Adrenal gland (tissue), 12 donors: ENCODE measurements around the gene IMPG1. TPM values are rescaled to one million over a fixed set of nuclear protein-coding genes. Genes with fewer than 3 reads are reported as not detected.

ENCODE experiments used
- DNase-seq, 7 donors: peaks; one replicate each; pipeline ENCODE4 v3.0.0-alpha.2; 2019 to 2020
- H3K27ac ChIP-seq, 5 donors: fragments of 200-600 bp; sonication (generic) in 4 of 5; 1 replicate in 3 of 5; 2 replicates in 2 of 5; pipeline versions ENCODE4 v1.5.1 to v1.8.0; 2016 to 2020; ENCODE audit warnings: mild to moderate bottlenecking in 1 of 5
- H3K27me3 ChIP-seq: fragments of 200-600 bp; 2 replicates; pipeline ENCODE4 v1.8.0; 2021
- H3K36me3 ChIP-seq, 2 donors: fragments of 200-600 bp; replicated peaks in 1 of 2; 1 replicate in 1 of 2; 2 replicates in 1 of 2; pipeline versions ENCODE4 v1.5.1 to v1.8.0; 2018 to 2022
- H3K4me1 ChIP-seq, 2 donors: fragments of 200-600 bp; replicated peaks in 1 of 2; 1 replicate in 1 of 2; 2 replicates in 1 of 2; pipeline versions ENCODE4 v1.5.1 to v1.8.0; 2018 to 2021
- H3K4me3 ChIP-seq, 4 donors: fragments of 200-600 bp; sonication (generic) in 3 of 4; one replicate each; pipeline ENCODE4 v1.5.1; 2016 to 2018
- H3K9me3 ChIP-seq, 3 donors: fragments of 200-600 bp; sonication (generic) in 1 of 3; replicated peaks in 1 of 3; 1 replicate in 2 of 3; 2 replicates in 1 of 3; pipeline versions ENCODE4 v1.5.1 to v1.8.0; 2016 to 2021
- POLR2A ChIP-seq, 2 donors: fragments of 450-650 bp; IDR thresholded peaks; one replicate each; pipeline ENCODE4 v1.6.1; 2017; ENCODE audit warnings: antibody characterized with exemption in 2 of 2, mild to moderate bottlenecking in 2 of 2, moderate library complexity in 1 of 2
- WGBS, 4 donors: extraction: QIAGEN DNeasy Blood & Tissue Kit in 2 of 4; methylation state at CpG; one replicate each; pipeline versions ENCODE4 v1.1.5 to v1.1.7; 2013 to 2017; 5-methylcytosine and 5-hydroxymethylcytosine counted together
- intact Hi-C, 2 donors: fragments of 100-400 bp; cut with DNase I; formaldehyde crosslinking; loops; one replicate each; pipeline versions ENCODE4 v1.14.1 to v1.15.0; 2022 to 2023
- polyA plus RNA-seq, 3 donors: library from polyadenylated mRNA; stranded (reverse); fragments of 200-250 nt in 2 of 3; fragments of 350-450 nt in 1 of 3; fragmentation: Illumina TruSeq in 1 of 3; extraction: RNeasy Lipid Tissue Mini Kit (QIAGEN cat#74804) in 1 of 3; gene quantifications; one replicate each; pipeline ENCODE4 v1.2.3, GENCODE V29; 2013 to 2014
- total RNA-seq, 9 donors: library from RNA; depleted of rRNA in 4 of 9; stranded (reverse); fragments of >200 nt in 4 of 9; fragments of 120-200 nt in 1 of 9; fragmentation: NEBNext Ultra II Directional in 1 of 9; extraction: Animal tissue kit (Norgen Biotek cat#: 25700) in 1 of 9; gene quantifications; one replicate each; pipeline versions ENCODE4 v1.1.0 to v1.2.4, GENCODE V29; 2013 to 2023
- TF ChIP-seq, protein P1 (sequence below), 6 experiments: fragments of 450-650 bp in 4 of 6; fragments of 200-600 bp in 2 of 6; sonication (generic) in 1 of 6; IDR thresholded peaks; 1 replicate in 5 of 6; 2 replicates in 1 of 6; pipeline versions ENCODE4 v1.5.1 to v1.8.0; 2016 to 2021; ENCODE audit warnings: antibody characterized with exemption in 6 of 6, mild to moderate bottlenecking in 2 of 6, moderate library complexity in 1 of 6
- donor health status: healthy with polysubstance abuse.
- donor health status: Bipolar disorder and iron deficiency.
- donor health status: DM: yes; HTN: yes; CAD: no.
- donor health status: DM: no; HTN: no; CAD: no.
- donor health status: DM: no; HTN: no; CAD: no.
- donor health status: DM: yes; HTN: yes; CAD: no.

Gene IMPG1
- total and polyA plus RNA-seq, 12 donors = 0.06 TPM; not detected in 11

DNA sequence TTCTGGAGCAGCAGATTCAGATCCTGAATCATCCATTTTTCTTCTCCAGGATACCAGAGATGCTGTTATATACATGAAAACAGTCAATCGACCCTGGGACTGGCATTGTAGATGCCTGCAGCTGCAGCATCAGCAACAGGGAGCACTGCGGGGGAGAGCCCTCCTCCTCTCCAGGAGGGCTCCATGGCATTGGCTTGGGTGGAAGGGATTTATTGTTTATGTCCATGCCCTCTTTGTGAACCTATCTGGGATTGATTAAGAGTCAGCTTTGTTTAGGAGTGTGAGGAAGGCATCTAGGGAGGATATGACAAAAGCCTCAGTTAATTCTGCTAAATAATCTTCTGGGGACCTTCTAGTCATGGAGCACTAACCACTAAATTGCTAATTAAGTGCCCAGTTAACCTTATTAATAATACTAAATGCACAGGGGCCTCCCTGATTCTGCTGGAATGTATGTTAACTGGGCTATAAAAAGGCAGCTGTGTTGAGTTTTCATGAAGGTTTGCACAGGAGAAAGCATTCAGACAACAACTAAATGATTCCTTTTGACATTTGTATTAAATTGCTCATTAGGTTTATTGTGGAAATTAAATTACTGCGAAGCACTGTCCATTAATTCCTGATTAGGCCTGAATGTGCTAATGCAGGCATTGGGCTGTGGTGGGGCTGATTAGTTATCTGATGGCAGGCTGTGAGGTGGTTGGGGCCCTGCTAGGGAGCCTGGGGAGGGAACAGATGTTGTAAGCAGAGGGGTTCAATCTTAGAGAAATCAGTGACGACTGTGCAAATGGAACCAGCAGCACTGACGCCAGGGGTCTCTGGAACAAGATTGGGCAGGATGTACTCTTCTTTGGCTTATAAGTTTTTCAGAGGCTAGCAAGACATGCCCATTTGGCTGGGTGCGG is 57.6 kb downstream of the IMPG1 start:
- no peaks in the 10 kb centered on the region for H3K36me3 ChIP-seq
- TF ChIP-seq, protein P1, sequence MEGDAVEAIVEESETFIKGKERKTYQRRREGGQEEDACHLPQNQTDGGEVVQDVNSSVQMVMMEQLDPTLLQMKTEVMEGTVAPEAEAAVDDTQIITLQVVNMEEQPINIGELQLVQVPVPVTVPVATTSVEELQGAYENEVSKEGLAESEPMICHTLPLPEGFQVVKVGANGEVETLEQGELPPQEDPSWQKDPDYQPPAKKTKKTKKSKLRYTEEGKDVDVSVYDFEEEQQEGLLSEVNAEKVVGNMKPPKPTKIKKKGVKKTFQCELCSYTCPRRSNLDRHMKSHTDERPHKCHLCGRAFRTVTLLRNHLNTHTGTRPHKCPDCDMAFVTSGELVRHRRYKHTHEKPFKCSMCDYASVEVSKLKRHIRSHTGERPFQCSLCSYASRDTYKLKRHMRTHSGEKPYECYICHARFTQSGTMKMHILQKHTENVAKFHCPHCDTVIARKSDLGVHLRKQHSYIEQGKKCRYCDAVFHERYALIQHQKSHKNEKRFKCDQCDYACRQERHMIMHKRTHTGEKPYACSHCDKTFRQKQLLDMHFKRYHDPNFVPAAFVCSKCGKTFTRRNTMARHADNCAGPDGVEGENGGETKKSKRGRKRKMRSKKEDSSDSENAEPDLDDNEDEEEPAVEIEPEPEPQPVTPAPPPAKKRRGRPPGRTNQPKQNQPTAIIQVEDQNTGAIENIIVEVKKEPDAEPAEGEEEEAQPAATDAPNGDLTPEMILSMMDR (IDR thresholded peaks at IDR 0.05) = no peak
- TF ChIP-seq POLR2A (IDR thresholded peaks at IDR 0.05) = no peak
- no peak overlapping the region for H3K27ac ChIP-seq
- H3K4me1 ChIP-seq = no peaks in the 10 kb centered on the region
- H3K9me3 ChIP-seq = no peaks in the 10 kb centered on the region
- intact Hi-C loops = no loop called here
- H3K4me3 ChIP-seq = no peak overlapping the region
- DNase-seq = no peak
- WGBS, 4 donors = 45 to 66% (median 60%) methylated on average over 6 of the region's 6 CpGs
- H3K27me3 ChIP-seq = no peaks in the 10 kb centered on the region

DNA sequence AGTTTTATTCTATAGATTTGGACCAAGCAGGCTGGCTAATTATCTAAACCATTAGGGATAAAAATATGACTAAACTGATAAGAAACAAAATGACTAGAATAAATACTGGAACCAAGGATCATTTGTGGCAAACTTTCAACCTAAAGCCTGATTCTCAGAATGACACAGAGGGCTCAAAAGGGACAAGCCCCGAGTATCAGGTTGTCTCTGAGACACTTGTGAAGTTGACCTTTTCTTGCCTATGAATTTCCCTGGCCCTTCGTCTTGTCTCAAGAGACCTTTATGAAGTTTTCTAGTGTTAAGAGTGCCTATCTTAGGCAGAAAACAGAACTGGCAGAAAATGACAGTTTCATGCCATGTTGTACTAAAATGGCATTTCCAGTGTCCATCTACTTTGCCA is 68.3 kb downstream of the IMPG1 start:
- intact Hi-C loops = no loop called here

DNA sequence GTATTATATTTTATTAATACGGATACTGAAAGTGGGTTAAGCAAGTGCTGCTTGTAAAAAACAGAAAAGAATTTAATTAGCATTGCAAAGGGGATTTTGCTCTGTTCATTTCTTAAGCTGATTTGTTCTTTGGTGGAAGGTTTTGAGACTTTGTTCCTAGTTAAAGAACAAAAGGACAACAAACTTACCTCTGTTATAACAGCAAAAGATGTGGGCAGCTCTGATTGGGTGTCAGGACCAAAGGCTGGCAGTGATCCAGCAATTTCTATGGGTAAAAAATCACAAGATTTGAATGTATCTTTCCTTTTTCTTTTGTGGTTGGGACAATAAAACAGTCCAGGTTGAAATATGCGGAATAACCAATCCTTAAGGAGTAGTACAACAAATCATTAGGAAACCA is 68.8 kb downstream of the IMPG1 start:
- intact Hi-C loops = no loop called here
- Histone ChIP-seq H3K27me3 (no peaks in the 10 kb centered on the region), H3K9me3 (no peaks in the 10 kb centered on the region), H3K4me3 (no peak overlapping the region), H3K36me3 (no peaks in the 10 kb centered on the region), H3K27ac (no peak overlapping the region), H3K4me1 (no peaks in the 10 kb centered on the region)
- WGBS, 4 donors = 67 to 90% (median 75%) methylated on average over 2 of the region's 2 CpGs
- TF ChIP-seq, protein P1 (IDR thresholded peaks at IDR 0.05) = no peak
- TF ChIP-seq POLR2A (IDR thresholded peaks at IDR 0.05) = no peak
- DNase-seq = no peak

More for the DNA sequence above, 68.3 kb downstream of the IMPG1 start:
- H3K27ac ChIP-seq = no peak overlapping the region
- no peaks in the 10 kb centered on the region for H3K9me3 ChIP-seq
- TF ChIP-seq POLR2A (IDR thresholded peaks at IDR 0.05) = no peak
- H3K4me1 ChIP-seq = no peaks in the 10 kb centered on the region
- no peaks in the 10 kb centered on the region for H3K36me3 ChIP-seq
- H3K27me3 ChIP-seq = no peaks in the 10 kb centered on the region
- 58 to 74% (median 58%) methylated on average over 2 of the region's 2 CpGs for WGBS, 4 donors
- H3K4me3 ChIP-seq = no peak overlapping the region
- no peak for DNase-seq

- WGBS, 4 donors = 65 to 93% (median 76%) methylated on average over 1 of the region's 1 CpG
- intact Hi-C loops = no loop called here
- no peaks in the 10 kb centered on the region for H3K27me3 ChIP-seq
- no peak overlapping the region for H3K27ac ChIP-seq
- no peak overlapping the region for H3K4me3 ChIP-seq
- H3K9me3 ChIP-seq = no peaks in the 10 kb centered on the region
- H3K36me3 ChIP-seq = no peaks in the 10 kb centered on the region
- TF ChIP-seq, protein P1 (IDR thresholded peaks at IDR 0.05) = no peak
- TF ChIP-seq POLR2A (IDR thresholded peaks at IDR 0.05) = no peak
- H3K4me1 ChIP-seq = no peaks in the 10 kb centered on the region
- DNase-seq = no peak
Measured at GRCh38 chr6:76003113-76003512, 69.3 kb downstream of the IMPG1 start.

GRCh38 chr6:76000629-76001028 is 71.8 kb downstream of the IMPG1 start:
- TF ChIP-seq, protein P1 (IDR thresholded peaks at IDR 0.05) = no peak
- no peak for TF ChIP-seq POLR2A (IDR thresholded peaks at IDR 0.05)
- H3K36me3 ChIP-seq = no peaks in the 10 kb centered on the region
- no peaks in the 10 kb centered on the region for H3K4me1 ChIP-seq
- no peaks in the 10 kb centered on the region for H3K9me3 ChIP-seq
- no peak for DNase-seq
- no peak overlapping the region for H3K4me3 ChIP-seq
- WGBS, 4 donors = 51 to 65% (median 54%) methylated on average over 5 of the region's 5 CpGs
- H3K27ac ChIP-seq = no peak overlapping the region
- no peaks in the 10 kb centered on the region for H3K27me3 ChIP-seq
- intact Hi-C loops = no loop called here
